NB4 (cell line): ENCODE results near the gene ABCB1.

Experiments
- DNase-seq: peaks from one replicate; pipeline ENCODE4 v3.0.0; 2010; ENCODE audit warnings: low read depth
- H3K4me3 ChIP-seq: one replicate; pipeline ENCODE4 v1.5.1; 2011; ENCODE audit warnings: mild to moderate bottlenecking, low read depth, low read length, moderate library complexity
- CTCF ChIP-seq: IDR thresholded peaks from one replicate; pipeline ENCODE4 v1.5.1; 2012; ENCODE audit warnings: low read depth, low read length
- MAX ChIP-seq: IDR thresholded peaks from 2 replicates; pipeline ENCODE4 v1.6.1; 2011; ENCODE audit warnings: low read depth, low read length
- MYC ChIP-seq: IDR thresholded peaks from 2 replicates; pipeline ENCODE4 v1.6.1; 2011; ENCODE audit warnings: low read depth, low read length
- POLR2A ChIP-seq: IDR thresholded peaks from 2 replicates; pipeline ENCODE4 v1.6.1; 2011; ENCODE audit warnings: mild to moderate bottlenecking; ENCODE audit not compliant: insufficient read length; ENCODE audit errors: extremely low read depth

The ABCB1 gene

GRCh38 chr7:87564296-87564963 lies 36.3 kb downstream of the ABCB1 start:
- TF ChIP-seq CTCF = peak; percentile 77
- TF ChIP-seq MYC = no peak
- DNase-seq = peak; percentile 47
- no peak overlapping the region for H3K4me3 ChIP-seq

- TF ChIP-seq CTCF (no peak), MYC (no peak), MAX (no peak), POLR2A (no peak)
- no peak for DNase-seq
- H3K4me3 ChIP-seq = no peak overlapping the region
These were observed 39.0 kb downstream of the ABCB1 start for GRCh38 chr7:87561702-87562101.

- no peak for TF ChIP-seq MAX
- TF ChIP-seq CTCF = no peak
- no peak for TF ChIP-seq POLR2A
- no peak for TF ChIP-seq MYC
- no peak overlapping the region for H3K4me3 ChIP-seq
- no peak for DNase-seq
These were observed 39.6 kb downstream of the ABCB1 start for GRCh38 chr7:87561102-87561501.

GRCh38 chr7:87552351-87552900 lies 48.3 kb downstream of the ABCB1 start:
- TF ChIP-seq MAX = no peak
- TF ChIP-seq CTCF = no peak
- TF ChIP-seq MYC = no peak
- TF ChIP-seq POLR2A = no peak
- DNase-seq = no peak
- H3K4me3 ChIP-seq = no peak overlapping the region

- TF ChIP-seq MYC (no peak), POLR2A (no peak), MAX (no peak), CTCF (no peak)
- H3K4me3 ChIP-seq = no peak overlapping the region
- no peak for DNase-seq
These were observed 52.4 kb downstream of the ABCB1 start for GRCh38 chr7:87548123-87548919.
